A673 (cell line): ENCODE results near the gene FETUB. TPM values are rescaled to one million over a fixed set of nuclear protein-coding genes. Genes with fewer than 3 reads are reported as not detected.

ENCODE experiments used
- BruUV-seq: library from RNA; stranded (reverse); fragments of 400-500 nt; replicated peaks from 2 replicates; lab custom pipeline; 2021; lab: Mats Ljungman, UMichigan
- CTCF ChIA-PET: fragments of 300-600 bp; sonication (Branson Sonifier 250); formaldehyde crosslinking; loops from one replicate; lab custom pipeline; 2022; ENCODE audit warnings: antibody characterized with exemption; lab: Charles Lee
- POLR2A ChIA-PET: fragments of 300-600 bp; sonication (Branson Sonifier 250); formaldehyde crosslinking; loops from one replicate; lab custom pipeline; 2022; ENCODE audit warnings: antibody characterized with exemption; ENCODE audit not compliant: low non-redundant PET; lab: Charles Lee
- DNase-seq: peaks from one replicate; pipeline ENCODE4 v3.0.0-alpha.2; 2015; ENCODE audit warnings: low spot score
- H3K27ac ChIP-seq: fragments of 200-600 bp; sonication (generic); 2 replicates; pipeline ENCODE4 v1.5.1; 2016; ENCODE audit warnings: mixed run types, low read depth, mild to moderate bottlenecking, mixed read lengths, antibody characterized with exemption, low read length; ENCODE audit not compliant: poor library complexity, severe bottlenecking
- H3K27me3 ChIP-seq: fragments of 200-600 bp; sonication (generic); replicated peaks from 2 replicates; pipeline ENCODE4 v1.6.1; 2017; ENCODE audit warnings: mixed run types, low read depth, mild to moderate bottlenecking, mixed read lengths, antibody characterized with exemption, low read length; ENCODE audit not compliant: insufficient read depth, poor library complexity
- H3K36me3 ChIP-seq: fragments of 200-600 bp; sonication (generic); 2 replicates; pipeline ENCODE4 v1.6.1; 2016; ENCODE audit warnings: mixed run types, mild to moderate bottlenecking, mixed read lengths, antibody characterized with exemption, low read length; ENCODE audit not compliant: insufficient read depth, poor library complexity, severe bottlenecking
- H3K4me1 ChIP-seq: fragments of 200-600 bp; sonication (generic); 2 replicates; pipeline ENCODE4 v1.6.1; 2017; ENCODE audit warnings: mixed run types, mild to moderate bottlenecking, mixed read lengths, antibody characterized with exemption, low read length; ENCODE audit not compliant: insufficient read depth, poor library complexity, severe bottlenecking
- H3K4me3 ChIP-seq: fragments of 200-600 bp; sonication (generic); 2 replicates; pipeline ENCODE4 v1.5.1; 2016; ENCODE audit warnings: low read depth, mixed run types, mild to moderate bottlenecking, mixed read lengths, low read length; ENCODE audit not compliant: poor library complexity, severe bottlenecking
- H3K9me3 ChIP-seq: fragments of 200-600 bp; sonication (generic); 2 replicates; pipeline ENCODE4 v1.6.1; 2016; ENCODE audit warnings: mixed run types, low read depth, mild to moderate bottlenecking, mixed read lengths, antibody characterized with exemption, low read length; ENCODE audit not compliant: poor library complexity, severe bottlenecking
- EZH2 ChIP-seq: fragments of 200-600 bp; sonication (generic); IDR thresholded peaks from 2 replicates; pipeline ENCODE4 v1.6.1; 2017; ENCODE audit warnings: borderline replicate concordance, low read depth, mild to moderate bottlenecking, mixed read lengths, antibody characterized with exemption, low read length; ENCODE audit not compliant: poor library complexity, severe bottlenecking
- intact Hi-C: fragments of 100-400 bp; cut with micrococcal nuclease; formaldehyde crosslinking; loops from one replicate; pipeline ENCODE4 v1.10.0; 2022; ENCODE audit not compliant: unreplicated experiment
- total RNA-seq: library from RNA; stranded (reverse); gene quantifications from 2 replicates; pipeline ENCODE4 v1.2.3, GENCODE V29; 2021
- TF ChIP-seq, protein P1 (sequence below): fragments of 300-800, 200-600 bp; sonication (generic); conservative IDR thresholded peaks from 2 replicates; pipeline ENCODE4 v1.5.1; 2017; ENCODE audit warnings: low read depth, mild to moderate bottlenecking, antibody characterized with exemption, low read length, moderate library complexity, mixed read lengths

Gene FETUB
- total RNA-seq, 1 experiment from 2014 or later = not detected

DNA sequence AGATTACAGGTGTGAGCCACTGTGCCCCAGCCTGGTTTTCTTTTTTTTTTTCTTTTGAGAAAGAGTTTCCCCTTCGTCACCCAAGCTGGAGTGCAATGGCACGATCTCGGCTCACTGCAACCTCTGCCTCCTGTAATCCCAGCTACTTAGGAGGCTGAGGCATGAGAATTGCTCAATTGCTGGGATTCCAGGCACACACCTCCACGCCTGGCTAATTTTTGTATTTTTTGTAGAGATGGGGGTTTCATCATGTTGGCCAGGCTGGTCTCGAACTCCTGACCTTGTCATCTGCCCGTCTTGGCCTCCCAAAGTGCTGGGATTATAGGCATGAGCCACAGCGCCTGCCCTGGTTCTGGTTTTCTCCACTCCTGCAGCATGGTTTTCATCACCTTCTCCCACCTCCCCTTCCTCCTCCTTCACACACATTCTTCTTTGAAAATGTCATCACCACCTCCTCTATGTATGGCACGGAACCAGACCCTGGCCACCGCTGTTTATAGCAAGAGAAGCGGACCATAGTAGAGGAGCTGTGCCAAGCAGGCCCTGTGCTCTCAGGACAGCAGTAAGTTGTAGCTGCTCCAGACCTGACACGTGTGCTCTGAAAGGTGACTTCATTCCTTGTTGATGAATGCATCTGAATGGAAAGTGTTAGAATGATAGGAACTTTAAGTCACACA lies 42.0 kb upstream of the FETUB start:
- H3K27me3 ChIP-seq = no peaks in the 10 kb centered on the region
- BruUV-seq = no TSS peak

GRCh38 chr3:186598794-186599141 lies 41.4 kb upstream of the FETUB start:
- Histone ChIP-seq H3K9me3 (no peaks in the 10 kb centered on the region), H3K4me3 (no peak overlapping the region), H3K36me3 (no peaks in the 10 kb centered on the region), H3K27ac (no peak overlapping the region), H3K4me1 (no peaks in the 10 kb centered on the region), H3K27me3 (no peaks in the 10 kb centered on the region)
- ChIA-PET CTCF (no interaction called here), POLR2A (no interaction called here)
- no TSS peak for BruUV-seq
- intact Hi-C loops = no loop called here
- no peak for TF ChIP-seq EZH2
- TF ChIP-seq, protein P1, sequence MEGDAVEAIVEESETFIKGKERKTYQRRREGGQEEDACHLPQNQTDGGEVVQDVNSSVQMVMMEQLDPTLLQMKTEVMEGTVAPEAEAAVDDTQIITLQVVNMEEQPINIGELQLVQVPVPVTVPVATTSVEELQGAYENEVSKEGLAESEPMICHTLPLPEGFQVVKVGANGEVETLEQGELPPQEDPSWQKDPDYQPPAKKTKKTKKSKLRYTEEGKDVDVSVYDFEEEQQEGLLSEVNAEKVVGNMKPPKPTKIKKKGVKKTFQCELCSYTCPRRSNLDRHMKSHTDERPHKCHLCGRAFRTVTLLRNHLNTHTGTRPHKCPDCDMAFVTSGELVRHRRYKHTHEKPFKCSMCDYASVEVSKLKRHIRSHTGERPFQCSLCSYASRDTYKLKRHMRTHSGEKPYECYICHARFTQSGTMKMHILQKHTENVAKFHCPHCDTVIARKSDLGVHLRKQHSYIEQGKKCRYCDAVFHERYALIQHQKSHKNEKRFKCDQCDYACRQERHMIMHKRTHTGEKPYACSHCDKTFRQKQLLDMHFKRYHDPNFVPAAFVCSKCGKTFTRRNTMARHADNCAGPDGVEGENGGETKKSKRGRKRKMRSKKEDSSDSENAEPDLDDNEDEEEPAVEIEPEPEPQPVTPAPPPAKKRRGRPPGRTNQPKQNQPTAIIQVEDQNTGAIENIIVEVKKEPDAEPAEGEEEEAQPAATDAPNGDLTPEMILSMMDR = no peak
- DNase-seq = no peak

More for the DNA sequence above, 42.0 kb upstream of the FETUB start:
- Histone ChIP-seq H3K27ac (no peak overlapping the region), H3K36me3 (no peaks in the 10 kb centered on the region), H3K4me1 (no peaks in the 10 kb centered on the region), H3K9me3 (no peaks in the 10 kb centered on the region), H3K4me3 (no peak overlapping the region)
- DNase-seq = no peak
- POLR2A ChIA-PET = no interaction called here
- intact Hi-C loops = no loop called here
- no peak for TF ChIP-seq EZH2
- CTCF ChIA-PET = no interaction called here

DNA sequence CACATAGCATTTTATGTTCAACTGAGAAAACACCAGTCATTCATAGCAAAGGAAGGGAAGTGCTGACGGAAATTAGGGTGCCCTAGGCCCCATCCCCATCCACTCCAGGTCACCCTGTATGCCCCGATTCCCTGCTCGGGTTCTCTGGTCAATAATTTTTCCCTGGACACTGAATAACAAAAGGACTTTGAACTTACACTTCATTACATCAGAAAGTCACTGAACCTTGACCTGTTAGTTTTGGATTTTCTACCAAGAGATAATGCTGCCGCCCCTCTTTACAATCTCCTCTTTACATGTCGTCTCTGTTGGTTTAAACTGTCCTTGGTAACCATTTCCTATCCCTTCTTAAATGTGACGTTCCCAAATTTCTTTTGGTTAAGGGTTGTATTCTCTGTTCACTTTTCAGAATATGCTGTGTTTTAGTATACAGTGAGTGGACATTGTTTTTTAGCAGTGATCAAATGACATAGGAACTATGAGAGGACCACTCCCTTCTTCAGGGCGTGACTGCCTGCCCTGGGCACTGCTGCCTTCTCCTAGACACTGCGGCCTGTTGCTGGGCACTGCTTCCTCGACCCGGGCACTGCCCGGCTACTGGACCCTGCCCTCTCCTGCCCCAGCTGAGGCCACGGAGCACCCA lies 40.9 kb upstream of the FETUB start:
- intact Hi-C loops = no loop called here
- Histone ChIP-seq H3K4me3 (no peak overlapping the region), H3K4me1 (no peaks in the 10 kb centered on the region), H3K9me3 (no peaks in the 10 kb centered on the region), H3K27me3 (no peaks in the 10 kb centered on the region), H3K27ac (no peak overlapping the region), H3K36me3 (no peaks in the 10 kb centered on the region)
- ChIA-PET CTCF (no interaction called here), POLR2A (no interaction called here)
- BruUV-seq = no TSS peak
- no peak for TF ChIP-seq EZH2
- TF ChIP-seq, protein P1 = no peak
- no peak for DNase-seq
